ENCODE data around the gene DIP2A. TPM values are rescaled to one million over a fixed set of nuclear protein-coding genes. Genes with fewer than 3 reads are reported as not detected.

Gene DIP2A
- total and polyA plus RNA-seq, 2 experiments from 2014 or later = 18.5 to 36.3 TPM

DNA sequence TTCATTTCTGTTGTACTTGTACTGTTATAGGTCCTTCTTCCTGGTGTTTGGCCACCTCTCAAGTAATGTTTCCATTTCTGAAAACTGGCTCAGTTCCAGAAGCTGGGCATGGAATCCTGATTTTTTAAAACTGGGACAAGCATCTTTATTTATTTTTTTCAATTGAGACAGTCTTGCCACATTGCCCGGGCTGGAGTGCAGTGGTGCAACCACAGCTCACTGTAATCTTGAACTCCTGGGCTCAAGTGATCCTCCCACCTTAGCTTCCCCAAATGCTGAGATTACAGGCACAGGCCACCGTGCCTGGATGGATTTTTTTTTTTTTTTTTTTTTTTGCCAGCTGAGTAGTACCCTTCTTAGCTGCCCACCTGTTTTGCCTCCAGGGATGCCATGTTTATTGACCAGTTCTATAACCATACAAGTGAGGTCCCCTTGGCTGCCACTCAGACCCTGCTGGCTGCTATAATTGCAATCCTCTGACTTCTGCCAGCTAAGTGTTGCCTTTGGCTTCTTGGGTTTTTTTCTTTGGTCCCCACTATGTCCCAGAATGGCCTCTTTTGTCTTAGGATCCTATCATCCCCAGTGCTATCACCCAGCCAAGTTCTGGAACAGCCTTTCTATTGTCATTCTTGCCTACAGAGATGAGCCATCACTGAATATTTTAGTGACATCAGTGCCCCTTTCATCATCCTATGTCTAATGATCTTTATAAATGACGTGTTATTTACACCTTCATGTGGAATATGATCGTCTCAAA is 3.9 kb upstream of the DIP2A start:
- Mint-ChIP-seq H3K27me3 (ENCODE audit: insufficient read depth, low read depth, poor library complexity) (peaks cover 14% of the 10 kb centered on the region), H3K4me3 (no peak overlapping the region), H3K27ac (no peak overlapping the region), H3K4me1 (peaks cover 18% of the 10 kb centered on the region; the same call in 2 of the 3 replicates), H3K9me3 (peaks cover 5% of the 10 kb centered on the region), H3K36me3 (ENCODE audit: low read depth) (peaks cover 30% of the 10 kb centered on the region)
- peaks cover 8% of the 10 kb centered on the region; the same call in 1 of the 2 replicates for H3K4me1 ChIP-seq (ENCODE audit: insufficient read depth)
- ATAC-seq (no peak), DNase-seq (ENCODE audit: low spot score) (no peak)
- no peak overlapping the region for H3K27ac ChIP-seq (ENCODE audit: low read depth)
- H3K36me3 ChIP-seq (ENCODE audit: insufficient read depth) = no peaks in the 10 kb centered on the region
- H3K4me3 ChIP-seq = no peak overlapping the region
- no peak overlapping the region for H2AFZ ChIP-seq
- H3K27me3 ChIP-seq (ENCODE audit: insufficient read depth) = no peaks in the 10 kb centered on the region
- 0 out of 2 replicates have a peak, but pooled peaks cover 6% of the 10 kb centered on the region for H3F3A ChIP-seq (replicated peaks; ENCODE audit: low read depth)
- TF ChIP-seq, protein P1, sequence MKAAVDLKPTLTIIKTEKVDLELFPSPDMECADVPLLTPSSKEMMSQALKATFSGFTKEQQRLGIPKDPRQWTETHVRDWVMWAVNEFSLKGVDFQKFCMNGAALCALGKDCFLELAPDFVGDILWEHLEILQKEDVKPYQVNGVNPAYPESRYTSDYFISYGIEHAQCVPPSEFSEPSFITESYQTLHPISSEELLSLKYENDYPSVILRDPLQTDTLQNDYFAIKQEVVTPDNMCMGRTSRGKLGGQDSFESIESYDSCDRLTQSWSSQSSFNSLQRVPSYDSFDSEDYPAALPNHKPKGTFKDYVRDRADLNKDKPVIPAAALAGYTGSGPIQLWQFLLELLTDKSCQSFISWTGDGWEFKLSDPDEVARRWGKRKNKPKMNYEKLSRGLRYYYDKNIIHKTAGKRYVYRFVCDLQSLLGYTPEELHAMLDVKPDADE (IDR thresholded peaks at IDR 0.05) = no peak
- no peak for TF ChIP-seq EZH2 (IDR thresholded peaks at IDR 0.05; ENCODE audit: low read depth, unreplicated experiment)
- TF ChIP-seq, protein P2, sequence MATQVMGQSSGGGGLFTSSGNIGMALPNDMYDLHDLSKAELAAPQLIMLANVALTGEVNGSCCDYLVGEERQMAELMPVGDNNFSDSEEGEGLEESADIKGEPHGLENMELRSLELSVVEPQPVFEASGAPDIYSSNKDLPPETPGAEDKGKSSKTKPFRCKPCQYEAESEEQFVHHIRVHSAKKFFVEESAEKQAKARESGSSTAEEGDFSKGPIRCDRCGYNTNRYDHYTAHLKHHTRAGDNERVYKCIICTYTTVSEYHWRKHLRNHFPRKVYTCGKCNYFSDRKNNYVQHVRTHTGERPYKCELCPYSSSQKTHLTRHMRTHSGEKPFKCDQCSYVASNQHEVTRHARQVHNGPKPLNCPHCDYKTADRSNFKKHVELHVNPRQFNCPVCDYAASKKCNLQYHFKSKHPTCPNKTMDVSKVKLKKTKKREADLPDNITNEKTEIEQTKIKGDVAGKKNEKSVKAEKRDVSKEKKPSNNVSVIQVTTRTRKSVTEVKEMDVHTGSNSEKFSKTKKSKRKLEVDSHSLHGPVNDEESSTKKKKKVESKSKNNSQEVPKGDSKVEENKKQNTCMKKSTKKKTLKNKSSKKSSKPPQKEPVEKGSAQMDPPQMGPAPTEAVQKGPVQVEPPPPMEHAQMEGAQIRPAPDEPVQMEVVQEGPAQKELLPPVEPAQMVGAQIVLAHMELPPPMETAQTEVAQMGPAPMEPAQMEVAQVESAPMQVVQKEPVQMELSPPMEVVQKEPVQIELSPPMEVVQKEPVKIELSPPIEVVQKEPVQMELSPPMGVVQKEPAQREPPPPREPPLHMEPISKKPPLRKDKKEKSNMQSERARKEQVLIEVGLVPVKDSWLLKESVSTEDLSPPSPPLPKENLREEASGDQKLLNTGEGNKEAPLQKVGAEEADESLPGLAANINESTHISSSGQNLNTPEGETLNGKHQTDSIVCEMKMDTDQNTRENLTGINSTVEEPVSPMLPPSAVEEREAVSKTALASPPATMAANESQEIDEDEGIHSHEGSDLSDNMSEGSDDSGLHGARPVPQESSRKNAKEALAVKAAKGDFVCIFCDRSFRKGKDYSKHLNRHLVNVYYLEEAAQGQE (IDR thresholded peaks at IDR 0.05; ENCODE audit: unreplicated experiment) = no peak
- TF ChIP-seq ZNF114 (CRISPR knock-in tag; IDR thresholded peaks at IDR 0.05) = no peak
- no peak for TF ChIP-seq STAT1 (IDR thresholded peaks at IDR 0.05; ENCODE audit: unreplicated experiment)
- no peak for TF ChIP-seq CREB1 (CRISPR knock-in tag; IDR thresholded peaks at IDR 0.05; ENCODE audit: low read depth)
- TF ChIP-seq NANOG (IDR thresholded peaks at IDR 0.05; ENCODE audit: borderline replicate concordance) = no peak
- H3K9me2 ChIP-seq (ENCODE audit: insufficient read depth) = no peaks in the 10 kb centered on the region
- no peak overlapping the region for H3K4me2 ChIP-seq
- peaks cover 22% of the 10 kb centered on the region for H3K79me2 ChIP-seq (replicated peaks; ENCODE audit: insufficient read depth)
- peaks cover 5% of the 10 kb centered on the region for H4K20me1 ChIP-seq (replicated peaks; ENCODE audit: insufficient read depth)

DNA sequence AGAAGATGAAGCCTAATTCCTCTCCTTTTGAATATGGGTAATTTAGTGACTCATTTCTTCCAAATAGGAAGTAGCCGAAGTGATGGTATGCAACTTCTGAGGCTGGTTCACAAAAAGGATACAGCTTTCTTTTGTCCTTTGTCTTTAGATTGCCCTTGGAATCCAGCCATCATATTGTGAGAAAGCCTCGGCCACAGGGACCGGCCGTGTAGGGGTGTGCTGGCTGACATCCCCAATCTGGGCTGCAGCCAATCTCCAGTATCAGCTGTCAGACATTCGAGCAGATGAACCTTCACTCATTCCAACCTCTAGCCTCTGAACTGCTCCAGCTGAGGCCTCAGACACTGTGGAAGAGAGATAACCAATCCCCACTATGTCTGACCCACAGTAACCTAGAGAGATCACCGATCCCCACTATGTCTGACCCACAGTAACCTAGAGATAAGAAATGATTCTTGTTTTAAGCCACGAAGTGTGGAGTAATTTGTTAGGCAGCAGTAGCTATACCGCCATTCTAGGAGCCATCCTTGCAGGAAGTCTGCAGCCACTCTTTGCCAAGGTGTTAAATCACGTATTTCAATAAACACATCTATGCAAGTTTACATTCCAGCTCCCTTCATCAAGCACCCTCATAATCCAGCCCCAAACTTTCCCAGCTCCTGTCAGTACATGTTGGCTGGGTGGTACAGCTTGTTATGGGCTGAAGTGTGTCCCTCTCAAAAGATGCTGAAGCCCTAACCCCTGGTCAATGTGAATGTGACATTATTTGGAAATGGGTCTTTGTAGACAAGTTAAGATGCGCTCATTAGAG is 2.9 kb upstream of the DIP2A start:
- Mint-ChIP-seq H3K9me3 (no peaks in the 10 kb centered on the region), H3K4me1 (peaks cover 18% of the 10 kb centered on the region; the same call in 2 of the 3 replicates), H3K27ac (no peak overlapping the region), H3K27me3 (ENCODE audit: insufficient read depth, low read depth, poor library complexity) (peaks cover 12% of the 10 kb centered on the region), H3K4me3 (0 out of 3 replicates have a peak overlapping the region, but pooled peaks have one; percentile 4), H3K36me3 (ENCODE audit: low read depth) (peaks cover 21% of the 10 kb centered on the region)
- no peak overlapping the region for H3K27ac ChIP-seq (ENCODE audit: low read depth)
- ATAC-seq (no peak), DNase-seq (ENCODE audit: low spot score) (no peak)
- H3K4me1 ChIP-seq (ENCODE audit: insufficient read depth) = peaks cover 14% of the 10 kb centered on the region
- TF ChIP-seq, protein P1 (IDR thresholded peaks at IDR 0.05) = no peak
- TF ChIP-seq JUNB (IDR thresholded peaks at IDR 0.05; ENCODE audit: unreplicated experiment) = no peak
- no peak overlapping the region for H3K4me2 ChIP-seq
- H3K36me3 ChIP-seq (ENCODE audit: insufficient read depth) = no peaks in the 10 kb centered on the region
- H3K79me2 ChIP-seq (replicated peaks; ENCODE audit: insufficient read depth) = peaks cover 32% of the 10 kb centered on the region
- 0 out of 2 replicates have a peak, but pooled peaks cover 6% of the 10 kb centered on the region for H3F3A ChIP-seq (replicated peaks; ENCODE audit: low read depth)
- no peak overlapping the region for H2AFZ ChIP-seq
- no peak overlapping the region for H3K4me3 ChIP-seq
- H3K27me3 ChIP-seq (ENCODE audit: insufficient read depth) = no peaks in the 10 kb centered on the region
- H3K9me2 ChIP-seq (ENCODE audit: insufficient read depth) = no peaks in the 10 kb centered on the region
- H4K20me1 ChIP-seq (replicated peaks; ENCODE audit: insufficient read depth) = peaks cover 8% of the 10 kb centered on the region

Measured in GM23338 (cell line).